ENCODE measurements around the gene APOL1. TPM values are rescaled to one million over a fixed set of nuclear protein-coding genes. Genes with fewer than 3 reads are reported as not detected.

The APOL1 gene
- total and polyA plus RNA-seq, 2 of the 13 experiments (the other 11 are each of a cell fraction or from before 2014, with no cell fraction given), result 20.3 to 75.0 TPM

GRCh38 chr22:36279219-36279666 lies 26.3 kb downstream of the APOL1 start (continued):
- TF ChIP-seq ZNF142 (CRISPR knock-in tag; IDR thresholded peaks at IDR 0.05), result no peak
- TF ChIP-seq NCOA2 (CRISPR knock-in tag; IDR thresholded peaks at IDR 0.05), result peak; percentile 76
- TF ChIP-seq ZBTB8A (CRISPR knock-in tag; IDR thresholded peaks at IDR 0.05; ENCODE audit: borderline replicate concordance, low read depth), result no peak
- peak; percentile 23; the same call in 1 of the 2 replicates for TF ChIP-seq ARNTL (CRISPR knock-in tag; IDR thresholded peaks at IDR 0.05)
- TF ChIP-seq FOXP1 (IDR thresholded peaks at IDR 0.05), result peak; percentile 71; the same call in 1 of the 2 replicates
- TF ChIP-seq FOXP1 (CRISPR knock-in tag; IDR thresholded peaks at IDR 0.05), result peak; percentile 87
- no peak for TF ChIP-seq ZNF318 (CRISPR knock-in tag; IDR thresholded peaks at IDR 0.05)
- TF ChIP-seq ZNF207 (IDR thresholded peaks at IDR 0.05; ENCODE audit: borderline replicate concordance), result no peak
- TF ChIP-seq SOX5 (CRISPR knock-in tag; IDR thresholded peaks at IDR 0.05; ENCODE audit: borderline replicate concordance), result peak; percentile 62; the same call in 1 of the 2 replicates
- TF ChIP-seq NFYC (CRISPR knock-in tag; IDR thresholded peaks at IDR 0.05), result no peak
- no peak for TF ChIP-seq CBFB (CRISPR knock-in tag; IDR thresholded peaks at IDR 0.05)
- no peak for TF ChIP-seq SNRNP70 (IDR thresholded peaks at IDR 0.05; ENCODE audit: low read depth, low read length)
- 0 out of 2 replicates have a peak, but pooled peaks have one; percentile 72 for TF ChIP-seq ZBTB25 (CRISPR knock-in tag; IDR thresholded peaks at IDR 0.05)
- TF ChIP-seq TFAP4 (IDR thresholded peaks at IDR 0.05; ENCODE audit: borderline replicate concordance, low read depth), result no peak
- no peak for TF ChIP-seq ELF4 (CRISPR knock-in tag; IDR thresholded peaks at IDR 0.05; ENCODE audit: borderline replicate concordance)
